GOT3 (cell line): ENCODE data around the gene C1orf167.

ENCODE experiments used
- DNase-seq: peaks from one replicate; lab custom pipeline; 2025; ENCODE audit warnings: mixed read lengths; lab: John Stamatoyannopoulos, UW

C1orf167 gene

GRCh38 chr1:11736746-11737639 is 25.0 kb upstream of the C1orf167 start:
- no peak for DNase-seq

GRCh38 chr1:11738096-11738495 is 23.9 kb upstream of the C1orf167 start:
- no peak for DNase-seq

- no peak for DNase-seq
Observed at GRCh38 chr1:11738783-11739182, 23.2 kb upstream of the C1orf167 start.

GRCh38 chr1:11740258-11741192 is 21.5 kb upstream of the C1orf167 start:
- DNase-seq = no peak

GRCh38 chr1:11741482-11741881 is 20.5 kb upstream of the C1orf167 start:
- DNase-seq = no peak

GRCh38 chr1:11741919-11742558 is 20.0 kb upstream of the C1orf167 start:
- no peak for DNase-seq

GRCh38 chr1:11744287-11744686 is 17.7 kb upstream of the C1orf167 start:
- DNase-seq = no peak

- DNase-seq = no peak
Observed at GRCh38 chr1:11746092-11746491, 15.9 kb upstream of the C1orf167 start.

GRCh38 chr1:11746795-11747487 is 15.1 kb upstream of the C1orf167 start:
- DNase-seq = no peak

GRCh38 chr1:11748294-11749202 is 13.4 kb upstream of the C1orf167 start:
- DNase-seq = no peak

GRCh38 chr1:11749203-11749689 is 12.7 kb upstream of the C1orf167 start:
- DNase-seq = no peak

- no peak for DNase-seq
Observed at GRCh38 chr1:11749996-11750395, 12.0 kb upstream of the C1orf167 start.

- no peak for DNase-seq
Observed at GRCh38 chr1:11751087-11751486, 10.9 kb upstream of the C1orf167 start.

GRCh38 chr1:11752359-11753088 is 9.5 kb upstream of the C1orf167 start:
- DNase-seq = no peak

GRCh38 chr1:11753555-11754208 is 8.3 kb upstream of the C1orf167 start:
- no peak for DNase-seq

- no peak for DNase-seq
Observed at GRCh38 chr1:11757047-11757446, 4.9 kb upstream of the C1orf167 start.

- no peak for DNase-seq
Observed at GRCh38 chr1:11759791-11760190, 2.2 kb upstream of the C1orf167 start.

GRCh38 chr1:11761285-11761684 is 708 bp upstream of the C1orf167 start:
- DNase-seq = no peak

GRCh38 chr1:11764115-11764514 is 2.1 kb downstream of the C1orf167 start:
- no peak for DNase-seq
